ENCODE results near the gene TOMM7.
A peak's percentile ranks its signal among the peaks of the same experiment; 100 is the strongest.

Gene TOMM7

DNA sequence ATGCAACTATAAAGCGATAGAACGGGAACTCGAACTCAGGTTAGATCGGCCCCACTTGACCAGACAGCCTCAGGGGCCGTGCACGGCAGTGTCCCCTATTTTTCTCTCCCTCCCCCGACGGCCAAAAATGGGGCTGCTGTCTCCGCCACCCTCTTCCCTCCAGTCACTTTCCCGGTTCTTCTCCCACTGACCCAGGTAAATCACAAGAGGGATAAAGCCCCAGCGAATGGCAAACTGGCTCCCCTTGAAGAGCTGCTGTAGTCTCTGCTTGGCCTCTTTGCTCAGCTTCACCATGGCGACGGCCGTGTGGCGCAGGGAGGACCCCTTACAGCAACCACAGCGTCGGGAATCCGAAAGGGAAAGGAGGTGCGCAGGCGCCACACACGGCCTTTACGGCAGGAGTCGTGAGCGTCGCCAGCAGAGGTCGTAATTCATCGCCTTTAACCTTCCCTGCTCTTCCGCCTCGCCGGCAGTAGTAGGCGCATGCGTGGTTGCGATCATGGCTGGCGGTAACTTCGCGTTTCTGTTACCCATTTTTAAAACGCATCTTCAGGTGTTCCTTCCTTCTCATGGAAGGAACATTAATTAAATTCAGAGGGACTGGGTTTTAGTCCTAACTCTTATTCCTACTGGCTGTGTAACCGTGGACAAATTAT is at the start of gene TOMM7:
Gene TOMM7, minus strand, starts transcription at position 364 of the 656 bp plus-strand sequence. Its CDS starts 70 bp downstream, at position 294.
- DNase-seq: peak; percentile 92

GRCh38 chr7:22872096-22872807 is 49.6 kb upstream of the TOMM7 start:
- DNase-seq: no peak

DNA sequence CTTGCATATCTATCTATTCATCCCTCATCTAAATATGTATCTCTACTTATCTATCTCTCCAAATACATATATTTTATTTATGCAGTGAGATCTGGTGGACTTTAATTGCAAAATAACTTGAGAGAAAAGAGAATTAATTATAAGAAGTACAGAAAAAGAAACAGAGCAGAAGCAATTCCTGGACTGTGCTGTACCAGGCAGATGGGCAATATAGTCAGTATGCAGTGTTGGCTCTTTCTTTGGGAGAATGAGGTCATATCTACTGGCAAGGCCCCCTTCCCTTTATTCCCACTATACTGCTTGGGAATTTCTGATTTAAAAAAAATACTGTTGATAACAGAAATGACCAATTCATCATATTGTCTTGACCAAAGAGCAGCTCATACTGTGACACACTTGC is 49.0 kb upstream of the TOMM7 start:
- DNase-seq: no peak

DNA sequence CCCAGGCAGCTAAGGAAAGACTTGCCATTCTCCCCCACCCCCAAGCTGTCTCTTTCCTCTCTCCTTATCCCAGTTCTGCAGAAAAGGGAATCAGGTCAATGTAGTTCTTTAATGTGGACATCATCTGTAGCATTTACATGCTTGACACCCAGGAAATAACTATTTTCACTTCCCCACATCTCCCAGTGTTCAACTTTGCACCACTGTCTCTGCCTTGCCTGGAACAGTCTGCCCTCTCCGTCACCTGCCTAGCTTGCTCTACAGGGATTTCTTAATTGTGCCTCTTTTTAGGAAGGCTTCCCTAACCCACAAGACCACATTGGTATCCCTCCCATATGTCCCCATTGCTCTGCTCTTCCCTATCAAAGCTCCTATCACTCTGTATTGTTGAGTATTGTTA is 45.9 kb upstream of the TOMM7 start:
- no peak for DNase-seq

GRCh38 chr7:22867589-22867988 is 44.9 kb upstream of the TOMM7 start:
- no peak for DNase-seq

DNA sequence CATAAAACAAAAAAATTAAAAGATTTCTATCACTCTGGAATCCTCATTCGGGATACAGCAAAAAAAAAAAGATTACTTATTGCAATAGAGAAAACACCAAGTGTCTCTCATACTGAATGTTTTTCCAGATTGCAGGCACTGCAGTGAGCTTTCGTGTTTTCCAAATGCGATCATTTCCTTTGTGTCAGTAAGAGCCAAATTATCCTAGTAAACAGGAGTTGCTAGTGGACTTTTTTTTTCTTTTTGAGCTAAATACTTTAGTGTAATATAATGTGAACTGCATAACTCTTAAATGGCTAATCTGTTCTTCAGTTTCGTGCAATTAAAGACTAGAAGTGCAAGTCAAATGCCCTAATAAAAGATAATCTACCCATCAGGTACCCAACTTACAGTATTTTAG is 44.4 kb upstream of the TOMM7 start:
- no peak for DNase-seq

DNA sequence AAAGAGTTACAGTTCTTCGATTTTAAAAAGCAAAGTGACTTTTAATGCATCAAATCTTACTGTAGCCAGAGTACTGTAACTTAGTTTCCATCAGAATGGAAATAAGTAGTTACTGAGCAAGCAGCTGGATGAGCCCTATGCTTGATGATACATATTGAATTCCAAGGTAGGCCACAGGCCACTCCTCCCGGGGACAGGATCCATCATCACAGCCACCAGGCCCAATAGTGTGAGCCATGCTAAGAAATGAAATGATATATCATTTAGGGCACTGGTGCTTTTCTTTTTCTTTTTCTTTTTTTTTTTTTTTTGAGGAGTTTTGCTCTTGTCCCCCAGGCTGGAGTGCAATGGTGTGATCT is 42.9 kb upstream of the TOMM7 start:
- DNase-seq: no peak

GRCh38 chr7:22864855-22865601 is 42.4 kb upstream of the TOMM7 start:
- no peak for DNase-seq

GRCh38 chr7:22864301-22864700 is 41.7 kb upstream of the TOMM7 start:
- DNase-seq: no peak

GRCh38 chr7:22863156-22863899 is 40.7 kb upstream of the TOMM7 start:
- DNase-seq: no peak

- no peak for DNase-seq
Measured at GRCh38 chr7:22861576-22861975, 38.9 kb upstream of the TOMM7 start.

- DNase-seq: peak; percentile 36
Measured at GRCh38 chr7:22860784-22861482, 38.3 kb upstream of the TOMM7 start.

DNA sequence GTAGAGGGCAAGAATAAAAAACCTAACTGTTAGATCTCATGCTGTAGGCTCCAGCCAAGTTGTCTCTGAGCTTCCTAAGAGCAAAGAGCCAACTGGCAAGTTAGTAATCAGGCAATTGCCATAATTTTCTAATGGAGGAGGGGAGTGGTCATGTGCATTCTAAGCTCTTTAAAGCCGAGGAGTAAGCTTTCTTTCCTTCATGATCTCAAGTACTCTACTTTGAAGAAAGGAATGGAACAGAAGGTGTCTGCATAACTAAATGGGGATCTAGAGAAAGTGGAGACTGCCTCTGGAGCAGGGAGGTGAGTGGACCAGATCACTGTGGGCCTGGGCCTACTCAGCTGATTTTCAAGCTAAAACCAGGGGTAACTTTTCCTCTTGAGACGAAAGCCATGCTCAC is 37.7 kb upstream of the TOMM7 start:
- DNase-seq: no peak

- DNase-seq: no peak
Measured at GRCh38 chr7:22859641-22860290, 37.1 kb upstream of the TOMM7 start.

DNA sequence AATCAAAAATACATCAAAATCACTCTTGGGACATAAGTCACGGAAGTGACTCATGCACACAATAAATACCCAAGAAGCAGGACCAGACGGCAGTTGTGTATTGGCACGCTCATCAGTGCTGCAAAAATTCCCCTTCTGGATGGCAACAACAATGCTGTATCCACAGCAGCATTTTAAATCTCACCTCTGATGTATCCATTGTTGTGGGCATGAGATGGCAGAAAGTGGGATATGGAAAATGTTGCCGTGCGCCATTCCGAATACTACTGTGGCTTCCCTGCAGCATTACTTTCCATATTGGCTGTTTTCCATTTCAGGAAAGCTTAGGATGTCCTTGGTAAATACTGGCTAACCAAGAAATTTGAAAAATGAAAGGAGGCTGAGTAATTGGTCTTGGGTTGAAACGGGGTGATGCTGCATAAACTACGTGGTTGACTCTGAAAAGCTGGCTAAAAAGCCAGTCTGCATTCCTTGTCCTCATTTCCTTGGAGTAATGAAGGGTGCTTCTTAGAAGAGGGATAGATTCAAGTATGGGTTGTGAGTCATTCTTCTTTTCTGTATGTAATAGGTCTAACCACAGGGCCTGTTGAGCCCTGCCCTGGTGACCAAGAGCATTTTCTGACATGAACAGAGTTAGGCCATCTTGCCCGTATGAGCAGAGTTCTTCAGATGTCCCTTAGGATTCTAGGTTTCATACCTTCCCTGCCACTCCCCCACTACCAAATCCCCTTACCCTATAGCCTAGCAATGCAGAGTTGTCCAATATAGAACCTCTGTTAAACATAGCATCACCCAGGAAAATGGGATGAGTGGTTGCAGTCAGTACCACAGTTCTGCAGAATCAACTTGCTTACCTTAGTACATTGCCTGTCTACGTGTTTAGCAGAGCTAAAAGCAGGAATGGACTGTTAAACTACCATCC is 36.3 kb upstream of the TOMM7 start:
- DNase-seq: no peak

DNA sequence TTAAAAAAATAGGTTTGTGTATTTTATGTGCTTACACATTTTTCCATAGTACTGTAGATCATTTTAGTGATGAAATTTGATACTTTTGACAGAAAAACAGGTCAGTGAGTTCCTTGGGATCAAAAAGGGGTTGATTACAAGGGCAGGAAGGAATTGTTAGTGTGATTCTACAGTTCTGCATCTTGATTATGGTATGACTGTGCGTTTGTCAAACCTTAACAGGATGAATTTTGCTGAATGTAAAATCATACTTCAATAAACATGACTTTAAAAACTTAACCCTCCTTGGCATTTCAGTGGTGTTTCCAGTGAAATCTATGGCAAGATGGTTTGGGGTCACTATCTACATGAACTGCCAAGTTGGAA is 35.6 kb upstream of the TOMM7 start:
- DNase-seq: no peak

DNA sequence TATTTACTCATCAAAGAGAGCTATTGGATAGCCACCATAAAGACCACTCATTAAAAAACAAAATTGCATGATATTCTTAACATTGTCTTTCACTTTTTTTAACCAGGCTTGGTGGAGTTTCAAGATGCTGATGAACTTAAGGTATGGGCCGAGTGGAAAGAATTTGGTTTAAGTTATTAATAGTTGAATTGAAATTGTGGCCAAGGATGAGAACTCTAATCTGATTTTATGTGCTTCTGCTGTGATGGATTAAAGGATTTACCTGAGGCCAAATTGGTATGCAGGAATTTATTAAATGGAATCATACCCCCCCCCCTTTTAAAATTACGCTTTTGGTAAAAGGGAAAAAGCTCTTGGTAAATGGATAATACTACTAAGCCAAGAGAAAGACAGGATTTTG is 33.8 kb upstream of the TOMM7 start:
- DNase-seq: no peak

DNA sequence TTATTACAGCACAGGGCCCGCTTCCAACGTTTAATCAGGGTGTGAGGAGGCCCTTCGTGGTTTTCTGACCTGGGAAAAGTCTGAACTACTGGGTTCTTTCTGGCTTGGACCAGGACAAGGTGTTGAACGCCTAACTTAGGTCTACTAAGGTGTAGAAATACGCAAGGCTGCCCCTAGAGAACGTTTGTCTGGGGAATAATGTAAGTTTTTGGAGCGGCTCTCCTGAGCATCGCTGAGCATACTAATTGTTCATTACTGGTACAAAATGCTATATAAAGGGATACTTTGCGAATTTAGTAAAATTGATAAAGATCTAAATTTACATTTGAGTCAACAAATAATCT is 32.4 kb upstream of the TOMM7 start:
- no peak for DNase-seq

DNA sequence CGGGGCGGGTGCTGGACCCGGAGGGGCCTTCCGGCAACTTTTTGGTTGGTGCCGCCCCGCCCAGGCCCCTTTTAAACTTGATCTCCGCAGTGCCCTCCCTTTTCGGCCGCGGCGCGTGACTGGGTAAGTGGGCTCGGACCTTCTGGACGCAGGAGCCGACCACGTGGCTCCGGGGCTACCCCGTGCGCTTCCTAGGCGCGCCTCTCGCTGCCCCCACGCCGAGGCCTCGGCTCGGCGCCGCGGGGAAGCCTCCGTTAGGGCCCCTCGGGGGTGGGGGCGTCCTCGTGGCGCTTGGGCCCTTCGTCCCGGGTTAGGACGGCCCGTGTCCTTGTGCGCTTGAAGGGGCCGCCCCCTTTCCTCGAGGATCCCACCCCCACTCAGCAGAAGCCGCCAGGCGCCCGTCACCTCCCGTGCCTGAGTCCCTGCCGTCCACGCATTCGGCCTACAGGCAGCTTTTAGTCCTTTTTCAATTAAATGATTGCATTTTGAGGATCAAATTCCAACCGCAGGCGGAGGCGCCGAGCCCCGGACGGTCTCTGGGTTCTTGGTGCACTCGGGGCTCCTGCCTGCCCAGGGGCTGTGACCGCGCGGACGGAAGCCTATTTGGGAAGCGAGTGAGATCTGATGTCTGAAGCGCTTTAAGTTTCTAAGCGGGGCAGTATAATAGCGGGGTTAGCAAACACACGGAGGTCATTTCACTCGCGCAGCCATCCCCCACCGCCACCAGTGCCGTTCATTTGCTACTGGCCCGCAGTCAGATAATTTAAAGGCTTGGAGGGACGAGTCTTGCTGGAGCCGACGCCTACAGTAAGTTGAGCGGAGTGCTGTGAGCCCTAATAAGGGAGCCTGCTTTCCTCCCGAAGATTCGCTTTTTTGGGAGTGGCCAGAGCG is 31.8 kb upstream of the TOMM7 start:
- peak; percentile 81 for DNase-seq

DNA sequence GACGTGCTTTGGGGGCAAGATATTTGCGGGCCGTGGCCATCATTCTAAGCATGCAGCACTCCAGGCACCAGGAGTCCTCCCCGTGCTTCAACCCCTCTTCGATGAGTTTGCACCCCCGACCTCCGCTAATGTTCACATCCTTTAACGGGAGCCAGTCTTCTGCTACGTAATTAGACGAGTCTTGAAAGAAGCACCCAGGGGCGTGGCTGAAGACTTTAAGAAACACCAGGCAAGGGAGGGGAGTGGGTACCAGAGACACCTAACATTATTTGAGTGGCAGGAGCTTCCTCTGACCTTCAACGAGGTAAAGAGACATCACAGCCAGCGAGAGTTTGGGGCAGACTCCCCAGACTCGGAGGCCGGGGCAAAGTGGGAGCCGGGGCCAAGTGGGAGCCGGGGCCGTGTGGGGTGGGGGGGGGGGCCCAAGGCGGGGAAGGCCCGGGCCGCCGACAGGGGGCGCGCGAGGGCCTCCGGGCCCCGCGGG is 31.1 kb upstream of the TOMM7 start:
- peak; percentile 75 for DNase-seq

Data from CD4-positive, alpha-beta T cell treated with Interleukin-17A for 4 hours (primary cell).